Mesenteric fat pad (tissue), 1 donor: Measurements from ENCODE around the gene HDLBP. TPM values are rescaled to one million over a fixed set of nuclear protein-coding genes. Genes with fewer than 3 reads are reported as not detected.

Experiments
- DNase-seq: peaks from one replicate; pipeline ENCODE4 v3.0.0-alpha.2; 2020; ENCODE audit warnings: low spot score
- total RNA-seq: library from RNA; stranded (reverse); fragmentation: NEBNext Ultra II Directional; extraction: Animal tissue kit (Norgen Biotek cat#: 25700); gene quantifications from one replicate; pipeline ENCODE4 v1.2.1, GENCODE V29; 2021
- donor health status: DM: yes; HTN: yes; CAD: no.

HDLBP gene
- total RNA-seq, 1 donor from 2014 or later = 492 TPM

GRCh38 chr2:241257419-241258032, 57.9 kb downstream of the HDLBP start:
- DNase-seq = peak; percentile 22

- DNase-seq = peak; percentile 49
Measured at GRCh38 chr2:241256168-241256545, 59.3 kb downstream of the HDLBP start.

- peak; percentile 62 for DNase-seq
Measured at GRCh38 chr2:241255542-241256167, 59.8 kb downstream of the HDLBP start.

- DNase-seq = peak; percentile 88
Measured at GRCh38 chr2:241254904-241255351, 60.5 kb downstream of the HDLBP start.

GRCh38 chr2:241252778-241253475, 62.5 kb downstream of the HDLBP start:
- DNase-seq = peak; percentile 55

- no peak for DNase-seq
Measured at GRCh38 chr2:241249654-241250053, 65.8 kb downstream of the HDLBP start.

- DNase-seq = no peak
Measured at GRCh38 chr2:241248897-241249296, 66.6 kb downstream of the HDLBP start.

- DNase-seq = no peak
Measured at GRCh38 chr2:241248289-241248688, 67.2 kb downstream of the HDLBP start.

- DNase-seq = no peak
Measured at GRCh38 chr2:241244368-241244767, 71.1 kb downstream of the HDLBP start.

- DNase-seq = no peak
Measured at GRCh38 chr2:241242306-241242705, 73.2 kb downstream of the HDLBP start.

GRCh38 chr2:241241669-241242068, 73.8 kb downstream of the HDLBP start:
- no peak for DNase-seq

GRCh38 chr2:241240320-241241004, 75.0 kb downstream of the HDLBP start:
- no peak for DNase-seq

GRCh38 chr2:241239552-241240202, 75.8 kb downstream of the HDLBP start:
- DNase-seq = no peak

GRCh38 chr2:241238693-241239198, 76.7 kb downstream of the HDLBP start:
- no peak for DNase-seq

- no peak for DNase-seq
Measured at GRCh38 chr2:241237949-241238371, 77.5 kb downstream of the HDLBP start.

- no peak for DNase-seq
Measured at GRCh38 chr2:241237047-241237446, 78.4 kb downstream of the HDLBP start.

GRCh38 chr2:241235859-241236593, 79.4 kb downstream of the HDLBP start:
- DNase-seq = no peak

GRCh38 chr2:241234962-241235740, 80.3 kb downstream of the HDLBP start:
- no peak for DNase-seq

GRCh38 chr2:241234066-241234790, 81.2 kb downstream of the HDLBP start:
- no peak for DNase-seq
